IPS DF 4.7 (cell line): ENCODE data around the gene ARHGAP28.
"Not testable (repeated sequence)": the region's sequence is repeated elsewhere in the genome, so short reads cannot be mapped to it uniquely, and the experiment has no call there.

Experiments
- DNase-seq: peaks from one replicate; pipeline ENCODE4 v3.0.0-alpha.2; 2013; ENCODE audit warnings: low spot score; ENCODE audit errors: extremely low read depth

The ARHGAP28 gene

DNA sequence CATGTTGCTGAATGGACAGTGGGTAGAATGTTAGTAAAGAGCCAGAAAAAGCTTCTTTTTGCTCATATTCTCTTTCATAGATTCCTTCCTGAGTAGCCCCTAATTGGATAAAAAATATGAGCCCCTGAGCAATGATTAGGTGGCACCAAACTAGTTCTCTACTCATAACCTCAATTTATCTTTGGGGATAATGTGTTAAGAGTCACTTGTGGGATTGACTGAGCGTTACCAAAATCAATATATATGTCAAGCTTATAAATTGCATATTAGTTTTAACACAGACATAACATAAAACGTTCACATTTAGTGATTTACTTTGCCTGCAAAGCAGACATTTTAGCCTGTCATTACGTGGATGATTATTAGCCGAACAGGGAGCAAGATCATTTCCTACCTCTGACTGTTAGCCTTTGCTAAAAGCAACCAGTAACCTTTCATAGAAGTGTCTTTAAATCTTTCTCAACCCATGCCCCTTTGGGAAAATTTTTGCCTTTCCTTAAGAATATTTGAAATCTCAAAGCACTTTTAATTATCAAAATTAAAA lies 85.4 kb downstream of the ARHGAP28 start:
- no peak for DNase-seq

DNA sequence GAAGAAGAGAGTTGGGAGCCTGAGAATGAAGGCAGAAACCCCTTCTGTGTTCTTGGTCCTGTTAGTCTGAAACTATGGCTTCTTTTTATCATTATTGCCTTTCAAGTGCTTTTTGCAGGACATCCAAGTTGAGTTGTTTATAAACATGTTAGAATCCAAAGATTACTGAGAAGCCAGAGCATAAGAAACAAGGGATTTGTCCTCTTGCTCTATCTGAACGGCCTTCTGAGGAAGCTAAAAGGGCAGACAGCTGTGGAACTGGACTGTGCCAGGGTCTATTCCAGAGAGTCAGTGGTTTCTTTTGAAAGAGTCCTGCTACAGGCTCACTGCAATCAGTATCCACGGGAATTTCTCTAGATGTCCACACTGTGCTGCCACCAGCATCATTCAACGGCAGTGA lies 86.6 kb downstream of the ARHGAP28 start:
- DNase-seq: no peak

DNA sequence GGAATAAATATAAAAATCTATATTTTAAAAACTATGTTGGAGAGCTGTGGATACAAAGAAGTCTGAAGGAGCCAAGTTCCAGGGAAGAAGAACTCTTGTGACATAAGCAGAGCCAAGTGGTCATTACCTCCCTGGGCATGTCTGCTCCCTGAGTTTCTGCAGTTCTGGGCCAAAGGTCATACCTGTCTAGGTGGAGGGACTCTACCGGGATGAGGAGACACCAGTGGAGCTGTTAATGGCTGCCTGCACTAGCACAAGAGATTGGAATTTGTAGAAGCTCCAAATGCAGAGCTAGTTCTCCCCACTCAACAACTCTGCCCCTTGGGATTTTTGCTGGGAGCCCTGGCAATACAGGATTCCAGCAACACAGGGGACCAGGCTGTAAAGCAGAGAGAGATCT lies 89.8 kb downstream of the ARHGAP28 start:
- no peak for DNase-seq

DNA sequence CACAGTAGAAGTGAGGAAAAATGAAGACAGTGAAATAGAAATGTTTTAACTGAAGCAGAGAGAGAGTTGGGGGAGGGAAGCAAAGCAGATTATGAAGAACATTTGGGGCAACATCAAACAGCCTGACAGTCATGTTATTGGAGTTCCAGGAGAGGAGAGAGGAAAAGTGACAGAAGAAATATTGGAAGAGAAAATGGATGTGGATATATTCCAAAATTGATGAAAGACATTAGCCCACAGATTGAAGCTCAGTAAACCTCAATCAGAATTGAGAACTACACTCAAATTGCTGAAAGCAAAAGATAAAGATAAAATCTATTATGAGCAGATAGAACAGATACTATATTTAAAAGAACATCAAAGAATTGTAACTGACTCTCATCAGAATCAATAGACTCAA lies 90.8 kb downstream of the ARHGAP28 start:
- DNase-seq: no peak

DNA sequence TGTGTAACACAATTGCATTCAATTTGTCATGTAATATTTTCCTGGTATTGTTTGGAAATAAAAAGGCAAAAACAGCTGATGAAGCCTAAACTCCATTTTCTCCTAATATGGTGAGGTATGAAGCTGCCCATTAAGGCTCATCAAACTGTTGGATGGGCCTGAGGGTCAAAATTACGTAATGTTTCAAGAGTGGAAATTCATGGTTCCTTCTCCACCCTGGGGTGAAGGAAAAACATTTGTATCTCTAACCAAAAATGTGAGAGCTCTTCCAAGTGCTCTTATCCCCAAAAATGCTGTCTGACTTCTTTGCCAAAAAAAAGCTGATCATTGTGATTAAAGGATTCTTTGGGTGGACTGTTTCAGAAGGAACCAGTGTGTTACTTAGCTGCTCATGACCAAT lies 91.8 kb downstream of the ARHGAP28 start:
- no peak for DNase-seq

DNA sequence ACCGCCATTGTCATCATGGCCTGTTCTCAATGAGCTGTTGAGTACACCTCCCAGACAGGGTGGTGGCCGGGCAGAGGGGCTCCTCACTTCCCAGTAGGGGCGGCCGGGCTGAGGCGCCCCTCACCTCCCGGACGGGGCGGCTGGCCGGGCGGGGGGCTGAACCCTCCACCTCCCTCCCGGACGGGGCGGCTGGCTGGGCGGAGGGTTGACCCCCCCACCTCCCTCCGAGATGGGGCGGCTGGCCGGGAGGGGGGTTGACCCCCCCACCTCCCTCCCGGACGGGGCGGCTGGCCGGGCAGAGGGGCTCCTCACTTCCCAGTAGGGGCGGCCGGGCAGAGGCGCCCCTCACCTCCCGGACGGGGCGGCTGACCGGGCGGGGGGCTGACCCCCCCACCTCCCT lies 97.6 kb downstream of the ARHGAP28 start:
- DNase-seq: not testable (repeated sequence)

DNA sequence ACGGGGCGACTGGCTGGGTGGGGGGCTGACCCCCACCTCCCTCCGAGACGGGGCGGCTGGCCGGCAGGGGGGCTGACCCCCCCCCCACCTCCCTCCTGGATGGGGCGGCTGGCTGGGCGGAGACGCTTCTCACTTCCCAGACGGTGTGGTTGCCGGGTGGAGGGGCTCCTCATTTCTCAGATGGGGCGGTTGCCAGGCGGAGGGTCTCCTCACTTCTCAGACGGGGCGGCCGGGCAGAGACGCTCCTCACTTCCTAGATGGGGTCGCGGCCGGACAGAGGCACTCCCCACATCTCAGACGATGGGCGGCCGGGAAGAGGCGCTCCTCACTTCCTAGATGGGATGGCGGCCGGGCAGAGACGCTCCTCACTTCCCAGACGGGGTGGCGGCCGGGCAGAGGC lies 98.0 kb downstream of the ARHGAP28 start:
- not testable (repeated sequence) for DNase-seq

DNA sequence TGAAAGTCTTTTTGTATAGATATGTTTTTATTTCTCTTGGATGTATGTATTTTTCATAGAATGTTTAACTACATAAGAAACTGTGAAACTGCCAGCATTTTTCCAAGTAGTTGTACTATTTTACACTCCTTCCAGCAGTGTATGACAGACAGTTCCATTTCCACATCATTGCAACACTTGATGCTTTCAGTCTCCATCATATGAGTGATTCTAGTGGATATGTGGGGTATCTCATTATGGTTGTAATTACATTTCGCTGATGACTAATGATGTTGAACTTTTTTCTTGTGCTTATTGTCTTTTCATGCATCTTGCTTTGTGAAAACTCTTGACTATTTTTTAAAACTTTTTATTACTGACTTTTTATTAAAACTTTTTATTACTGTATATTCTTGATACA lies 101.4 kb downstream of the ARHGAP28 start:
- DNase-seq: no peak

DNA sequence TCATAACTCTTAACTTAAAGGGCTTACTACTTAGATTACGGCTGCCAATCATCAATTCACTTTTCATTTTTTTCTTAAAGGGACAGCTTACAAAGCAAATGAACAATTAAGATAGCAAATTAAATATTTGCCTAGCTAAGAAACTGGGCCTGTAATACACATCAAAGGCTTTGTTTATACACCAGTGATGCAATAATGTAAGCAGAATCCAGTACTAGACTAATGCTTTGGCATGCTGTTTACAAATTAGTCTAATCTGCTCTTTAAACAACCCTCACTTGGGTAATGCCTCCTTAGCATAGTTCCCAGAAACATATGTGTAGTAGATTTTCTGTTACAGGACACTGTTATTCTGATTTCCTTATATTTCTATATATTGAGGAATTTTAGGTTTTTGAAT lies 105.8 kb downstream of the ARHGAP28 start:
- no peak for DNase-seq

DNA sequence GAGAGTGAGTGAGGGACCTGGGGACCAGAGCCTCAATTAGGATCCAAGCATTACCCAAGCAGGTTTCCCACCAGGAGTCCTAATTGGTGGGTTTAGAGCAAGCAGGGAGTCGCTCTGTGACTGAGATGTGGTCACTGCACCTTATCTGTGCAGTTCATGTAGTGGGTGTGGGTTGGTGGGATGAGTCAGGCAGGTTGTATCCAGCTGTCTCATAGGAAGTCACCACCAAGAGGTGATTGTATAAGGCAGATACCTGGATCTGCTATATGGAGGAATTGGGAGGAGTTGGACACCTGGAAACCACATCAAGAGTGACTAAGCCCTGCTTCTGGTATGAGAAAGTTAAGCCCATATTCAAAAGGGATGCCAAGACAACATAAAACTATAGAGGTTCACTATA lies 106.8 kb downstream of the ARHGAP28 start:
- DNase-seq: no peak

DNA sequence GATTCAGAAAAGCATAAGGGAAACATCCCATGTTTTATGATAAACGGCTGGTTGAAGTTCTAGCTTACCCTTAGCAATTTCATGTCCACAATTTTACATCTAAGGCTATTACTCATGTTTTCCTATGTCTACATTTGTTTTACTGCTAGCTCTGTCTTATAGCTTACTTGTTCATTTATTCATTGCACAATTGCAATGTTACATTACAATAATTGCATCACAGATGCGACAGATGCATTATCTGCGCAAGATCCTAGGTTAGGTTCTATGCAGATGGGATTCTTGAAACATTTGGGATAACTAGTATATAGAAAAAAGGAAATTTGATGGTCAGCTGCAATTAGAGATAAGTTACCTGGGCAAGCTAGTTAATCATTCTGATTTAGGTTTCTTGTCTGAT lies 108.4 kb downstream of the ARHGAP28 start:
- DNase-seq: no peak

DNA sequence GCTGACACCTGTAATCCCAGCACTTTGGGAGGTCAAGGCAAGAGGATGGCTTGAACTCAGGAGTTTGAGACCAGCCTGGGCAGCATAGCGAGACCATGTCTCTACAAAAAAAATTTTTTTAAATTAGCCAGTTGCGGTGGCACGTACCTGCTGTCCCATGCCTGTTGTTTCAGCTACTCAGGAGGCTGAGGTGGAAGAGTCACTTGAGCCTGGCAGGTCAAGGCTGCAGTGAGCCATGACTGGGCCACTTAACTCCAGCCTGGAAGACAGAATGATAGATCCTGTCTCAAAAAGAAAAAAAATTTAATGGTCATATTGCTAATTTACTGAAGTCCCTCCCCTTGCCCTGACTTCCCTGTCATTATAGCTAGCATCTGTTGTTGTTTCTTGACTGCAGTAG lies 112.6 kb downstream of the ARHGAP28 start:
- DNase-seq: no peak

DNA sequence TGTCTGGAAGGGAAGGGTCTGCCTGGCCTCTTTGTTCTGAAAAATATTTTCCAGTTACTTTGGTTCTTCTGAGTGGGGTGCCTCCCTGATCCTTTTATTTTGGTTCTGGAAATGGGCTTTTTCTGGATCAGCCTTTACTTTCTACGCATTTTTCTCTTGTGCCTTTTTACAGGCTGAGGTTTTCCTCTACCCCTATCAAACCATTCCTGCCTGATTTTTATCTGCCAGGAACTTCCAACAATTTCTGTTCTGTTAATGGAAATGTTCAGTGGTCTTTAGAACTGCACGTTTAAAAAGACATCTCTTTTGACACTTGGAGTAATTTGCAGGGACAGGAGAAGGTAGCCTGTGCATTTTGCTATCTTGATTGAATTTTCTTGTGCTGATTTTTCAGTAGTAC lies 113.8 kb downstream of the ARHGAP28 start:
- DNase-seq: no peak

DNA sequence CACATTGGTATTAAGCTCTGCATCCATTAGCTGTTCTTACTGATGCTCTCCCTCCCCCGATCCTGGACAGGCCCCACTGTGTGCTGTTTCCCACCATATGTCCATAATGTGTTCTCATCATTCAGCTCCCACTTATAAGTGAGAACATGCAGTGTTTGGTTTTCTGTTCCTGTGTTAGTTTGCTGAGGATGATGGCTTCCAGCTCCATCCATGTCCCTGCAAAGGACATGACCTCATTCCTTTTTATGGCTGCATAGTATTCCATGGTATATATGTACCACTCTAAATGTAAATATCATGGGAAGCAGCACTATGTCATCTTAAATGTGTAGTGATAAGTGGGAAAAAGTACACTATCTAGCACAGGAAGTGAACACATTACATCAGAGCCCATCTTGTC lies 116.0 kb downstream of the ARHGAP28 start:
- DNase-seq: not testable (repeated sequence)

DNA sequence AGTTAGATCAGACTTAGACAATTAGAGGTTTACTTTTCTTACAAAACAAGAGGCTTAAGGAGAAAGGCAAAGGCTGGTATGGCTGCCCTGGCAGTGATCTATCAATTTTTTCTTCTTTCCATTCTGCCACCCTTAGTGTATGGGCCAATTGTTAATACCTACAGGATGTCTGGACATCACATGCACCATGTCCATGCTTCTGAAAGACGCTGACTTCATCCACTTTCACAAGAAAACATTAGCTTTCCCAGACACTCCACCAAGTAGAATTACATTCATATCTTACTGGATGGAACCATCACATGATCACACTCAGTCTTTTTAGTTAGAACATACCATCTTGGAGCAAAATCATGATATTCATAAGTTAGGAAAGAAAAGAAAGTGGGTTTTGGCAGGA lies 120.9 kb downstream of the ARHGAP28 start:
- no peak for DNase-seq

DNA sequence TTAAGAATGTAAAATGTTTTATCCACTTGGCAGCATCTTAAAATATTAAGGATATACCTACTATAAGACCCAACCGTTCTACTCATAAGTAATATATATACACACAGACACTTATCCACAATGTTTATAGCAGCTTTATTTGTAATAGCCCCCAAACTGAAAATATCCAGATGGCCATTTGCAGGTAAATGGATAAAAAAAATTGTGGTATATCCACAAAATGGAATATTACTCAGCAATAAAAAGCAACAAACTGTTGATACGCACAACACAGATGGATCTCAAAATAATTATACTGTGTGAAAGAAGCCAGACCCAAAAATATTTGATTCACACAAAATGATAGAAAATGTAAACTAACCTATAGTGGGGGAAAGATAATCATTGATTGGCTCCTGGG lies 122.0 kb downstream of the ARHGAP28 start:
- DNase-seq: no peak

DNA sequence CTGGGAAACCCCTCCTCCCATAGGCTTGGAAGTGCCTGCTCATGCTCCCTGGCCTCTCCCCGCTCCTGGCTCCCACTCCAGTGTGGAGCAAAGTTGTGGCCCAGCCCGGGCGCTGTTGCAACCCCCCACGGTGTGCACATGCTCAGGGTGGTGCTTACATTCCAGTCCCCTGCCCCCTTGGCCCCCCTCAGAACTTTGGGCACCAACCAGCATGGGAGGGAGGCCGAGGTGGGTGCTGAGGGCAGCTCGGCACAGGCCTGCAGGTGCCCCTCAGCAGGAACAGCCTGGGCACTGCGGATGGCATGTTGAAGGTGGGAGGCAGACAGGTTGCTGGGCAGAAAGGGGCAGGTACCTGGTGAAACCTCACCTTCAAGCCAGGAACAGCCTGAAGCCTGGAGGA lies 125.3 kb downstream of the ARHGAP28 start:
- DNase-seq: no peak

DNA sequence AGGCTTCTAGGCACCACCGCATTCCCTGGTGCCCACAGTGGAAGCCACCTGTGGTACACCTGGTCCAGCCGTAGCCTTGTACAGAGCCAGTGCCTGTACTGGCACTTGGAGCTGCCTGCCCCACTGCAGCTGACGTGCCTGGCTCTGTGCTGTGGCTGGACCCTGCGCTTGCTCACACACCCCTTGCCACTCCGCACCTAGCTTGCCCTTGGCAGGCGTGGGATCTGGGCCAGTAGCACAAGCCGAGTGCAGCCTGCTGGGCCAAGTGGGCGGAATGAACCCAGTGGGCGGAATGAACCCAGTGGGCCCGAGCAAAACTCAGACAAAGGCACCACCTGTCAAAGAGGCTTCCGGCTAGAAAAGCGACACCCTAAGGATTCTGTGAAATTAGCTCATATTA lies 126.3 kb downstream of the ARHGAP28 start:
- DNase-seq: no peak

DNA sequence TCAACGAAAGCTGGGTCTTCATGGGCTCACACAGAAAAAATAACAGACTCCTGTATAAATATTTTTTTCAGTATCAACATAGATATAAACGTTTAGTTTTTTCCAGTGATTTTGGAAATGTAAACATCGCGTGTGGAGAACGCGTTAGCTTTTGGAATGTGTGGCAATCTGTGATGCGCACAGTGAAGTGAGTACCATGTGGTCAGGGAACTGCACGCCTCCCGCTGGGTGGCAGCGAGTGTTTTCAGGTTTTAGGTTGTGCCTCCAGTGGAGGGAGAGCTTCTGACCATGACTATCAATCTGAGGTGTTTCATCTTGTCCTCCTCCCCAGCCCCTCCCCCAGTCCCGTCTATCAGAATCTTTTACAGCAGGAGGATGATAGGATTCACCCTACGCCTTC lies 127.8 kb downstream of the ARHGAP28 start:
- no peak for DNase-seq

DNA sequence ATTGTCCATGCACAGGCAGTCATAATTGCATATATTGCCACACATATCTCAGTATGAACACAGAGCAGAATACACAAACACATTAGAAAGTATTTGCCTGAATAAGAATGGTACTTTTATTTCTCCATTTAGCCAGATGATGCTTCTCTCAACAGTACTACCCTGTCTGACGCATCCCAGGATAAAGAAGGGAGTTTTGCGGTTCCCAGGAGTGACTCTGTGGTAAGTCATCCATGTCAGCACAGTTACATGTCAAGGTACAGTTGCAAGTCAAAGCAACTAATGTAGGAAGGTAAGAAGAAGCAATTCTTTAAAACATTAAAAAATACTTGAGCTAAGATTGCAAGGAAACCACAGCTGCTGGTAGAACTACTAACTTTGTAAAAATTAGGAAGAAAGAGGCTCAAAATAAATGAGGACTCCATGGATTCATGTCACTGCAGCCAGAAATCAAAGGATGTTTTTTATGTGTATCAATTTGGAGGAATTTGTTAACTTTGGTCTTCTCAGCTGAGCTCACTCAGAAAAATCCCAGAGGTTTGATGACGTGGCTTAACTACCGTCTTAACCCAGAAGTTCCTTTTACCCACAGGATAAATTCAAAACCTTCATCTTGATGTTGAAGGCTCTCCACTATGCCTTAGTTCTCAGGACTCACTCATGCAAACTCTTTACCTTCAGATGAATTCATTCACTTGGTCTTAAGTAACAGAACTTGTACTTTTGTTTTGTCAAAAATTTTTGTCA lies 130.3 kb downstream of the ARHGAP28 start:
- no peak for DNase-seq

DNA sequence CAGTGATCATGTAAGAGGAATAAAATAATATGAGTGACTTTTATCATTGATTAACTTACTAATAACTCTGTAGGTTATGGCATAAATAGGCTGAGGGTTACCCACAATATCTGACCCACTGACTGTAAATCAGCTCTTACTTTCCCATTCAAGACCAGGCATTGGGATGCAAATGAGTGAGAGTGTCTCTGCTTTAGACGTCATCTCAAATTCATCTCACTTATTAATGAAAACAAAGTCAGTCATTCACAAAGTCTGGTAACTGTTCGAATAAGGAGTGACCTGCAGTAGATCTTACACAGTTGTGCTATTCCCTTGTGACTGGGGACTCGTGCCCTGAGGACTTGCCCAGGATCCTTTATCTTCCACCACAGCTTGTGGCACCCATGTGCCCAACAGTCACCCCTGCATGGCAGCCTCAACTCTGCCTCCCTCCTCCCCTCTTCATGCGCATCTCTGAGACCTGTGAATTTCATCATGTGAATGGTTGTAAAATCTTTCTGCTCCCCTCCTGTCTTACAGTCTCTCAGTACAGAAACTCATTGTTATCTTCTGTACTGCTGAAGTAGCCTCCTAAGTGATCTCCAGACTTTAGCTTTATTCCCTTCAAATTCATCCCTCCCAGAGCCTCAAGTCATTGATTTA lies 131.4 kb downstream of the ARHGAP28 start:
- no peak for DNase-seq

DNA sequence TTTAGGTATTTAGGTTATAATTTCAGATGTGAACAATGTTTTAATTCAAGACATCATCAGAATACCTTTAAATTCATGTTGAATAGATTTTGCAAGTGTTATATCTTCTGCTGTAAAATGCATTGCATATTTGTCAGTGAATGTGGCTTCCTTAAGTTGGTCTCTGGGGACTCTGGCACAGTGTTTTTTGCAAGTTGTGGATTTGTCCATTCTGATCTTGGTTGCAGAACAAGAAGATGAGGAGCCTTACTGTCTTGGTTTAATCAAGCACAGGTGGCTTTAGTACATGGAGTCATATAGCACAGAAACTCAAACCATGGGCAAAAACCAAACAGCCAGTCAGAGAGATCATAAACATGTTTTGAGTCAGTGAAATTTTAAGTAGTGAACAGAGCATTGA lies 135.7 kb downstream of the ARHGAP28 start:
- no peak for DNase-seq

DNA sequence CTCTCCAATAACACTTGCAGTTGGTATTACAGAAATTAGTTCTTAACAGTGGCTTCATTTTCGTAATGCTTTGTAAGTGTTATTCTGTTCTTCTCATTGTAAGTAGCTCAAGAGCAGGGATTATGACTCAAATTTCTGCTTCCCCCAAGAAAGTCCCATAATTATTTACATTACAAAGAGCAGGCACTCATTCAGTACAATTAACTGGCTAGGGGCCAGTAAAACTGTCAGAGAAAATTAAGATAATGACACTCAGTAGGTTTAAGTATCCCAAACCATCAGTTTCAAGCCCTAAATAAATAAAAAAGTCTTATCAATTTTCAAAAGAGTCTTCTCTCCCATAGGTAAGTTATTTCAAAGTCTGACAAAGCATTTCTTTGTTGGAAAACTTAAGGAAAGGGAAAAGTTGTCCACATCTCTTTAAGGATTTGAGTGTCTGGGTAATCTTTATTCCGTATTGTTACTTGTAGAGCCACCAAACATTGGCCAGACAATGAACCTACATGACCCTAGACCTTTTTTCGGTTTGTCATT lies 137.1 kb downstream of the ARHGAP28 start:
- DNase-seq: no peak
